KOPT-K1 (cell line): Measurements from ENCODE around the gene PTK6.
"Not testable (repeated sequence)": the region's sequence is repeated elsewhere in the genome, so short reads cannot be mapped to it uniquely, and the experiment has no call there.

ENCODE experiments used
- H3K27ac ChIP-seq: fragments of 200-600 bp; sonication (generic); 2 replicates; pipeline ENCODE4 v1.5.1; 2016; ENCODE audit warnings: antibody characterized with exemption, mild to moderate bottlenecking, low read depth, low read length; ENCODE audit not compliant: poor library complexity, severe bottlenecking
- H3K36me3 ChIP-seq: fragments of 200-600 bp; sonication (generic); 2 replicates; pipeline ENCODE4 v1.5.1; 2017; ENCODE audit warnings: antibody characterized with exemption, mild to moderate bottlenecking, low read length, moderate library complexity; ENCODE audit not compliant: insufficient read depth
- H3K9me3 ChIP-seq: fragments of 200-600 bp; sonication (generic); 2 replicates; pipeline ENCODE4 v1.5.1; 2017; ENCODE audit warnings: antibody characterized with exemption, low read length, mild to moderate bottlenecking; ENCODE audit not compliant: insufficient read depth, poor library complexity, severe bottlenecking

The PTK6 gene

DNA sequence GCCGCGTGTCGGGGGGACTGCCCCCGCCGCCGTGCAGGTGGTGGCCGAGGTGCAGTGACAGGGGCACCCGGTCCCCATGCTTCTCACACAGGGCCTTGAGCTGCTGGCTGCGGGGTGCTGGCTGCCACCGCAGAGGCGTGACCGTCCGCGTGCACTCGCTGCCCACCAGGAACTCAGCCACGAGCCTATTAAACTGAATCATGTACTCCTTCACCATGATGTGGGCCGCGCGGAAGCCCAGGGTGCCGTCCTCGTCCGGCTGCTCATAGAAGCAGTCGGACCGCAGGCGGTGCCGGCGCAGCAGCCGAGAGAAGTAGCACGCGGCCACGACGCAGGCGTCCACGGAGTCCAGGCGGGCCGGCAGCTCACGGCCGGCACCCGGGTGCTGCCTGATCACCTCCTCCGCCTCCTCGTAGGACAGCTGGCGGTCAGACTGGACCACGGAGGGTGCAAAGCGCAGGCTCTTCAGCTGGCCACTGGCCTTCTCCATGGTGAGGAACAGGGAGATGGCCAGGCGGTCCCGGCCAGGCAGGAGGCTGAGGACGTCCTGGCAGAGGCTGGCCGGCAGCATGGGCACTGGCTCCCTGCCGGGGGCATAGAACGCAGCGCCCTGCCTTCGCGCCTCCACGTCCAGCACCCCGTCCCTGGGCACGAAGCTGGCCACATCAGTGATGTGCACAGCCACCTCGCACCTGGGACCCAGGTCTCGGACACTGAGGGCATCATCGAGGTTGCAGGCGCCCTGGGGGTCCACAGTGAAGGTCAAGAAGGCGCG lies 27.0 kb upstream of the PTK6 start:
- Histone ChIP-seq H3K9me3 (no peaks in the 10 kb centered on the region), H3K36me3 (no peaks in the 10 kb centered on the region), H3K27ac (no peak overlapping the region)

DNA sequence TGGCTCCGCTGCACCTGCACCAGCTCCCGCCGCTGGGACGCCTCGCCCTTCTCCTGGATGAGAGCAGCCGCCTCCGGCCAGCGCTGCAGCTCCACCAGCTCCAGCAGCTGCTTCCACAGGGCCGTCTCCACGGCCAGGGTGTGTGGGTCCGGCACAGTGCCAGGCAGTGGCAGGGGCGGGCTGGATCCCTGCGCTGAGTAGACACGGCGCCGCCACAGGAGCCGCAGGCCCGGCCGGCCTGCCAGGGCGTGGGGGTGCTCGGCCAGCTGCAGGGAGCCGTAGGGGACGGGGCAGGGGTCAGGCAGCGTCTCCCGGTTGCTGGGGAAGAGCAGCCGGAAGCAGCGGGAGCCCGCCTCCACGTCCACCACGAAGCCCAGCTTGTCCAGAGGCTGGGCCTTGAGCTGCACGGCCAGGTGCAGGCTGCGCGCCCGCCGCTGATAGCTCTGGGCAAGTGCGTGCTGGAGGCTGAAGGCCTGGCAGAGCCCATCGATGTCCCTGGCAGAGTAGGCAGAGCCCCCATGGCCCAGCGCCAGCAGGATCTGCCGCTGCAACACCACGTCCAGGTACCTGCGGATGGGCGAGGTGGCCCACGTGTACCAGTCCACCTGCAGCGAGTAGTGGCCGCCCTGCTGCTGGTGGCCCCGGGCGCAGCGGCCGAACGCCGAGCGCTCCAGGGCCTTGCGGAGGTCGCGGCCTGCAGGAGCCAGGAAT lies 26.2 kb upstream of the PTK6 start:
- H3K9me3 ChIP-seq = no peaks in the 10 kb centered on the region
- no peak overlapping the region for H3K27ac ChIP-seq
- no peaks in the 10 kb centered on the region for H3K36me3 ChIP-seq

GRCh38 chr20:63562461-63563224 lies 25.5 kb upstream of the PTK6 start:
- Histone ChIP-seq H3K27ac (no peak overlapping the region), H3K36me3 (no peaks in the 10 kb centered on the region), H3K9me3 (no peaks in the 10 kb centered on the region)

DNA sequence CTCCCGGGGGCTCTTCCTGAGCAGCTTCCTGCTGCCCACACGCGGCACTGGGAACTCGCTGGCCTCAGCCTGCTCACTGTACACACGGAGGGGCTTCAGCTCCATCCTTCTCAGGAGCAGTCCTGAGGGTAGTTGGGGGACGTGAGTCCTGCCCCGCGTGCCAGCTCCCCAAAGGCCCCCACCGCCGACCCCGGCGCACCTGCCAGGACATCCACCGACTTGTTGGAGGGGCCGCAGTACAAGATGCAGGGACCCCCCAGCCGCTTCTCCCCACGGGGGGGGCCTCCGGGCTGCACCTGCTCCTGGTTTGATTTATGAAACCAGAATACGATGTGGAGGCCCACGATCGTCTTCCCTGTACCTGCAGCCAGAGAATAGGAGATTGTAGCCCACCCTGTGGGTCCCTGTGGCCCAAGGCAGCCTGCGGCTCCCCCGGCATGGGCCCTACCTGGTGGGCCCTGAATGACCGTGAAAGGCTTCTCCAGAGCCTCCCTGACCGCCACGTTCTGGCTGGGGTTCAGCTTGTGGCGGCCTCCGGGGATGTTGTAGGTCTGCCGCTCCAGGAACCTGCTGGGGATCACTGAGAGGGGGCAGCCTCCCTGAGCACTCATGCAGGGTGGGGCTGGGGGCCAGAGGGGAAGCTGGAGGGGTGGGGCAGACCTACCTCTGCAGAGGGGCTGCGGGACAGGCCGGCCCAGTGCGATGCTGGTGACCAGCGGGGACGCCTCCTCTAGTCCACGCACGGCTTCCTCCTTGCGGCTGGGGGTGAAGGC lies 24.6 kb upstream of the PTK6 start:
- no peaks in the 10 kb centered on the region for H3K36me3 ChIP-seq
- H3K9me3 ChIP-seq = no peaks in the 10 kb centered on the region
- no peak overlapping the region for H3K27ac ChIP-seq

DNA sequence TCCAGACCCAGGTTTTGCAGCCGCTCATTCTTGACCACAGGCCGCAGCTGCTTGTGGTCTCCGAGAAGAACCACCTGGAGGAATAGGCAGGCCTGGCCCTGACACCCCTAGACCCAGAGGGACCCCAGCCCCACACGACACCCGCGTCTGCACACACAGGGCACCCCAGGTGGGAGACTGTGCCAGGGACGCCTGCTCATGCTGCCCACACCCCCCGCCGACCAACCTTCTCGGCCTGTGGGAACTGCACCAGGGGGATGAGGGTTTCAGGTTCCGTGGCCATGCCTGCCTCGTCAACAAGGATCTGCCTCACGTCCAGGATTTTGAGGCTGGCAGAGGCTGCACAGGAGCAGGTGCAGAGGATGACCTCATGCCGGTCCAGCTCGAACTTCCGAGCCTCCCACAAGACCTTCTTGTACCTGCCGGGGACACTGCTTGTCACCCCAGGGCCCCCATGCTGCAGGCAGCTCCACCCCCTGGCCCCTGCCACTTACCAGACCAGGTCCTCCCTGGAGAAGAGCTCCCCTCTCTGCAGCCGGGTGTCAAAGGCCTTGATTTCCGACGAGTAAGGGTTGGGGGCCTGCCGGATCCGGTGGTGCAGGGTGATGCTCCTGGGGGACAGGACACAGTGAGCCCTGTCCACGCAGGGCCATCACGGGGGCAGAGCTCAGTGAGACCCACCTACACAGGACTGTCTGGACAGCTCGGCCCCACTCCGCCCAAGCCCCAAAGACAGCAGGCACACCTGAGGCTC lies 23.9 kb upstream of the PTK6 start:
- Histone ChIP-seq H3K36me3 (no peaks in the 10 kb centered on the region), H3K9me3 (no peaks in the 10 kb centered on the region), H3K27ac (no peak overlapping the region)

GRCh38 chr20:63560333-63560805 lies 23.2 kb upstream of the PTK6 start:
- H3K9me3 ChIP-seq = no peaks in the 10 kb centered on the region
- no peak overlapping the region for H3K27ac ChIP-seq
- H3K36me3 ChIP-seq = no peaks in the 10 kb centered on the region

GRCh38 chr20:63559485-63560332 lies 22.5 kb upstream of the PTK6 start:
- H3K36me3 ChIP-seq, H3K27ac ChIP-seq, H3K9me3 ChIP-seq: not testable (repeated sequence)

DNA sequence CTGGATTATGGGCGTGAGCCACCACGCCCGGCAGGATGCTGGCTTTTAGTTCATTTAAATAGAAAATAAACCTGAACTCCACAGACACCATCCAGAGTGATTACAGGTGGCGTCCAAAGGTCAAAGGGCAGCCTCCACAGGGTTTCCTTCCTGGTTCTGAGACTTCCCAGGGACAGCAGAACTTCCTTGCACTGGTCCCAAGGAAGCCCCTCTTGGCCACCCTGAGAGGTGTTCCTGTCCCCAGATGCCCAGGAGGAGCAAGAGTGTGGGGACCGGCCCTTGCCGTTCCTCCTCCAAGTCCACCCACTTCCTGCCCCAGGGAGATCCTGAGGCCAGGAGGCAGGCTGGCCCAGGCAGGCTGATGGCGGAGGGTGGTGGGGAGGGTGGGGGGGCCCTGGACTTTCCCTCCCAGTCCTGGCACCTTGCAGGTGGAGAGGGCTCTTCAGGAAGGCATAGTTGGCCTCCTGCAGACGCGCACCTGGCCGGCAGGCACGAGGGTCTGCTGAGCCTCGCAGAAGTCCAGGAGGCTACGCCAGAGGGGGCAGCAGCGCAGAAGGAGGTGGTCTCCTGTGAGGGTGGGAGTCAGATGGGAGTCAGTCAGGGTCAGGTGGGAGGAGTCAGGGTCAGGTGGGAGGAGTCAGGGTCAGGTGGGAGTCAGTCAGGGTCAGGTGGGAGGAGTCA lies 21.8 kb upstream of the PTK6 start:
- no peak overlapping the region for H3K27ac ChIP-seq
- H3K9me3 ChIP-seq = no peaks in the 10 kb centered on the region
- H3K36me3 ChIP-seq = no peaks in the 10 kb centered on the region

DNA sequence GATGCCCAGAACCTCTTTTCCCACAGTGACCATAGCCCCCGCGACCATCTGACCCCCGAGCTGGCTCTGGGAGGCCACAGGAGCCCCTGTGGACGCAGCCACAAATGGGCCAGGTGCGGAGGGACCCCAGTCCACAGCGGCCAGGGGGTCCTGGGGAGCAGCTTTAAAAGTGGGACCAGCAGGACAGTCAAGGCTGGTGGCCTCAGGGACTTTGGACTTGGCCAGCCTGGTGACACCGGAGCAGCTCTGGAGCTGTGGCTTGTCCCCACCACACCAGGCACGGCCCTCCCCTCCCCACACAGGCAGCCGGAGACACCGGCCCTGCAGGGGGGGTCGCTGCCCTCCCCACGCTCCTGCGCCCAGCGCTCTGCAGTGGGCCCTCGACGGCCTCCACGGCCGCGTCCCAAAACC lies 20.3 kb upstream of the PTK6 start:
- Histone ChIP-seq H3K9me3 (no peaks in the 10 kb centered on the region), H3K27ac (no peak overlapping the region), H3K36me3 (no peaks in the 10 kb centered on the region)

DNA sequence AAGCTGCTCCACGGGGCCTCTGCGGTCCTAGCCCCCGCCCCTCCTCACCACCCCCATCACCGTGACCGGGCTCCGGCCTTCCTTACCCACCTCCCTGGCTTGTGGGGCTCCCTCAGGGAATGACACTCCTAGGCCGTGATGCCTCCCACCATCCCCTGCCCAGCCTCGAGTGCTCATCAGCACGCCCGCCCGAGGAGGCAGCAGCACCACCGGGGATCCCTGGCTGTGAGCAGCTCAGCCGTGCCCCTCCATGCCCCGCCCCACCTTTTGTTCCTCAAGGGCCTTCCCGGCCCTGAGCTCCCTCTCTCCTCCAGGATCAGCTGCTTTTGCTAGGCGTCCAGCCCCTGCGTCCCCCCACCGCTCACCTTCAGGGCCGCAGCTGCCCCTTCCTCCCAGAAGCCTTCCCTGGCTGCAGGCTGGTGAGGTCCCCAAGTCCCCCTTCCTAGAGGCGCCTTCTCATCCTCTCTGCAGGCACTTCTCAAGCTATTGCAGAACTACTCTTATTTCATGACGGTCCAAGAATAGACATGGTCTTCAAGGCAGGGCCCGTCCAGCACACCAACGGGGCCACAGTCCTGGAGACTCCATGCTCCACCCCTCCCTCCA lies 19.8 kb upstream of the PTK6 start:
- H3K36me3 ChIP-seq = no peaks in the 10 kb centered on the region
- no peaks in the 10 kb centered on the region for H3K9me3 ChIP-seq
- no peak overlapping the region for H3K27ac ChIP-seq

- no peaks in the 10 kb centered on the region for H3K9me3 ChIP-seq
- no peaks in the 10 kb centered on the region for H3K36me3 ChIP-seq
- H3K27ac ChIP-seq = no peak overlapping the region
Observed at GRCh38 chr20:63555661-63556381, 18.6 kb upstream of the PTK6 start.
